ENCODE data around the gene DBH. TPM values are rescaled to one million over a fixed set of nuclear protein-coding genes. Genes with fewer than 3 reads are reported as not detected.

DBH gene
- total RNA-seq, 1 experiment from 2014 or later = not detected

- H3K36me3 ChIP-seq (ENCODE audit: control insufficient read depth in 1 of 2, insufficient read depth in 2 of 2, low read length in 2 of 2) = no peaks in the 10 kb centered on the region
- intact Hi-C loops (cut with micrococcal nuclease) = no loop called here
- H3K4me2 ChIP-seq (ENCODE audit: low read length) = no peak overlapping the region
- ATAC-seq = no peak
- no peaks in the 10 kb centered on the region for H3K79me2 ChIP-seq (ENCODE audit: insufficient read depth, low read length)
- H3K4me3 ChIP-seq (replicated peaks in 1 of 2; ENCODE audit: low read depth in 1 of 2, low read length in 2 of 2) = no peak overlapping the region
- ChIA-PET CTCF (no interaction called here), RAD21 (ENCODE audit: low non-redundant PET in 1 of 2, low total read pairs in 2 of 2, uncharacterized antibody in 2 of 2, unreplicated experiment in 2 of 2) (no interaction called here), POLR2A (no interaction called here)
- H3K4me1 ChIP-seq (ENCODE audit: control insufficient read depth in 1 of 2, insufficient read depth in 2 of 2, low read length in 2 of 2) = no peaks in the 10 kb centered on the region
- no peak overlapping the region for H3K9ac ChIP-seq (ENCODE audit: low read length)
- H3K27me3 ChIP-seq (ENCODE audit: insufficient read depth, low read length) = peaks cover 95% of the 10 kb centered on the region
- no peaks in the 10 kb centered on the region for H4K20me1 ChIP-seq (ENCODE audit: insufficient read depth)
- TF ChIP-seq SRF (IDR thresholded peaks at IDR 0.05; ENCODE audit: low read depth) = no peak
- TF ChIP-seq CBX3 (IDR thresholded peaks at IDR 0.05; ENCODE audit: low read depth) = no peak
- TF ChIP-seq CEBPB (IDR thresholded peaks at IDR 0.05; ENCODE audit: low read depth) = no peak
- no peak for TF ChIP-seq SP1 (IDR thresholded peaks at IDR 0.05; ENCODE audit: low read depth)
- TF ChIP-seq SIN3A (IDR thresholded peaks at IDR 0.05; ENCODE audit: low read depth) = no peak
- TF ChIP-seq MAX (IDR thresholded peaks at IDR 0.05) = no peak
- TF ChIP-seq ZNF274 (IDR thresholded peaks at IDR 0.05; ENCODE audit: low read depth, low read length) = no peak
- TF ChIP-seq EZH2phosphoT487 (IDR thresholded peaks at IDR 0.05; ENCODE audit: borderline replicate concordance) = no peak
- TF ChIP-seq CTCF (IDR thresholded peaks at IDR 0.05 in 2 of 3, conservative IDR thresholded peaks at IDR 0.05 in 1 of 3; ENCODE audit: borderline replicate concordance in 1 of 3, insufficient read depth in 1 of 3, low read depth in 2 of 3, low read length in 2 of 3) = no peak
- H3K9me2 ChIP-seq (ENCODE audit: insufficient read depth) = no peaks in the 10 kb centered on the region
- H3K27ac ChIP-seq (ENCODE audit: low read depth, low read length) = no peak overlapping the region
- H3K9me3 ChIP-seq (ENCODE audit: control insufficient read depth in 1 of 2, insufficient read depth in 1 of 2, low read depth in 1 of 2, low read length in 2 of 2) = no peaks in the 10 kb centered on the region
- no peak overlapping the region for H2AFZ ChIP-seq (ENCODE audit: low read depth, low read length, poor library complexity, severe bottlenecking)
- no TSS peak for BruUV-seq (replicated peaks)
- DNase-seq (ENCODE audit: low read depth, low spot score) = no peak
Measured at GRCh38 chr9:133615186-133615585, 21.0 kb upstream of the DBH start.
